GM18861 (cell line): Measurements from ENCODE around the gene KANSL1.

Experiments used
- ATAC-seq: cut with Tn5 transposase; IDR thresholded peaks from one replicate; pipeline ENCODE4 v1.9.1; 2021; ENCODE audit not compliant: unreplicated experiment

The KANSL1 gene

GRCh38 chr17:46043606-46044005, 149.6 kb downstream of the KANSL1 start:
- ATAC-seq: no peak

GRCh38 chr17:46042925-46043324, 150.3 kb downstream of the KANSL1 start:
- ATAC-seq: no peak

- no peak for ATAC-seq
Observed at GRCh38 chr17:46042246-46042645, 151.0 kb downstream of the KANSL1 start.

GRCh38 chr17:46039592-46040186, 153.5 kb downstream of the KANSL1 start:
- no peak for ATAC-seq

GRCh38 chr17:46038937-46039336, 154.3 kb downstream of the KANSL1 start:
- ATAC-seq: no peak

- no peak for ATAC-seq
Observed at GRCh38 chr17:46038414-46038813, 154.8 kb downstream of the KANSL1 start.

- ATAC-seq: no peak
Observed at GRCh38 chr17:46037722-46038255, 155.4 kb downstream of the KANSL1 start.

- ATAC-seq: no peak
Observed at GRCh38 chr17:46036491-46036890, 156.7 kb downstream of the KANSL1 start.

GRCh38 chr17:46035112-46035818, 158.0 kb downstream of the KANSL1 start:
- ATAC-seq: no peak

- no peak for ATAC-seq
Observed at GRCh38 chr17:46033392-46033791, 159.8 kb downstream of the KANSL1 start.

GRCh38 chr17:46032909-46033308, 160.3 kb downstream of the KANSL1 start:
- no peak for ATAC-seq

- no peak for ATAC-seq
Observed at GRCh38 chr17:46031920-46032319, 161.3 kb downstream of the KANSL1 start.

- no peak for ATAC-seq
Observed at GRCh38 chr17:46031440-46031839, 161.8 kb downstream of the KANSL1 start.

- ATAC-seq: no peak
Observed at GRCh38 chr17:46030752-46031151, 162.5 kb downstream of the KANSL1 start.

GRCh38 chr17:46029627-46030026, 163.6 kb downstream of the KANSL1 start:
- no peak for ATAC-seq

- no peak for ATAC-seq
Observed at GRCh38 chr17:46028981-46029565, 164.2 kb downstream of the KANSL1 start.

- ATAC-seq: no peak
Observed at GRCh38 chr17:46028374-46028773, 164.9 kb downstream of the KANSL1 start.

- ATAC-seq: no peak
Observed at GRCh38 chr17:46027976-46028325, 165.3 kb downstream of the KANSL1 start.

GRCh38 chr17:46027048-46027975, 165.9 kb downstream of the KANSL1 start:
- ATAC-seq: no peak

GRCh38 chr17:46026166-46027047, 166.8 kb downstream of the KANSL1 start:
- ATAC-seq: no peak
